GM19452 (cell line): Measurements from ENCODE around the gene RITA1.

Experiments used
- ATAC-seq: cut with Tn5 transposase; IDR thresholded peaks from one replicate; pipeline ENCODE4 v1.9.1; 2021; ENCODE audit not compliant: unreplicated experiment

The RITA1 gene

GRCh38 chr12:113227686-113228391 is 42.3 kb downstream of the RITA1 start:
- ATAC-seq: no peak

GRCh38 chr12:113228394-113229028 is 43.0 kb downstream of the RITA1 start:
- no peak for ATAC-seq

GRCh38 chr12:113230315-113231234 is 45.1 kb downstream of the RITA1 start:
- ATAC-seq: peak; percentile 12

- ATAC-seq: no peak
Observed at GRCh38 chr12:113231235-113232088, 45.9 kb downstream of the RITA1 start.

- ATAC-seq: no peak
Observed at GRCh38 chr12:113232089-113232839, 46.7 kb downstream of the RITA1 start.

DNA sequence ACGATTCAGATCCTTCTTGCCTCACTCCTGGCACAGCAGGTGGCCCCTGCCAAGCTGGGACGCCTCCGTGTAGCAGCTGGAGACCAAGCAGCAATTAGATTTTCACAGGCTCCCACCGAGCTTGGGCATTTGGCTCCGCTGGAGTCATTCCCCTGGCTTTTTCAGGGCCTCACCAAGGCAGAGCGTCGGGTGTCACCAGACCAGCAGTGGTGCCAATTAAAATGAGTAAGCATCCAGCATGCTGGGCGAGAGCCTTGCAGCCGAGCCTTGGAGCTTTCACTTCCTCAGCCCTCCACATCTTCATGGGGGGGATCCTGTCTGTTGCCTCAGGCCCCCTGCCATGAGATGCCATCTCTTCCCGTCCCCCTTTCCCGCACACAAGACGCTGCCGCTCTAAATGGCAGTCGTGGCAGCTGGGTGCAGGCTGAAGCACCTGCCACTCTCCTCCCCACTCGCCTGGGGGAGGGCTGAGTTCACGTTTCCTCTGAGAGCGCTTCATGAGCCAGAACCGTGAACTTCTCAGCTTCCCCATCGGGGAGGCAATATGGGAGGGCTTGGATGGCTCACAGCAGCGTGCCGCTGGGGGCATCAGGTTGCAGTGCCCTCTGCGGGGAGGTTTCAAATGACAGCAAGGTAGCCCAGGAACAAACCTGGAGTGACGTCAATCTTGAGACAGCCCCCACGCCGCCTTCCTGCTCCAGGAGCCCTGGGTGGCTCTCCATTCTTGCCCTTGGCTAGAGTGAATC is 47.5 kb downstream of the RITA1 start:
- peak; percentile 56 for ATAC-seq

- no peak for ATAC-seq
Observed at GRCh38 chr12:113233967-113234366, 48.4 kb downstream of the RITA1 start.

DNA sequence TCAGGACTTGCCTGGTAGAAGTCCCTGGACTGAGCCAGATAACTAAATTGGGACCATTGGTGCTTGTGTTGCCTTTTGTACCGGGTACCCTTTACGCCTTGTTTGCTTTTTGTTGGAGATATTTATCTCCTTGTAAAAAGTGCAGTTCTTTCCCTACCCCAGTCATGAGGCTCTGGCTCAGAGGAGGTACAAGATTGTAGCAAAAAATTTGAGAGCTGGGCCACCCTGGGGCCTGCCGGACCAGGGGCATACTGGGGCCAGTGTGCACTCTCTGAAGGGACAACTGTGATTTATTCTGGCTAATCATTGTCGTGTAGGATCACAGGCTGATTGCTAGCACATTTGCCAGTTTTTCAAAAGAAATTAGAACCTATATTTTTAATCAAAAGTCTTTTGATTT is 49.0 kb downstream of the RITA1 start:
- no peak for ATAC-seq

GRCh38 chr12:113235976-113236375 is 50.5 kb downstream of the RITA1 start:
- ATAC-seq: no peak

- no peak for ATAC-seq
Observed at GRCh38 chr12:113236539-113237399, 51.2 kb downstream of the RITA1 start.

DNA sequence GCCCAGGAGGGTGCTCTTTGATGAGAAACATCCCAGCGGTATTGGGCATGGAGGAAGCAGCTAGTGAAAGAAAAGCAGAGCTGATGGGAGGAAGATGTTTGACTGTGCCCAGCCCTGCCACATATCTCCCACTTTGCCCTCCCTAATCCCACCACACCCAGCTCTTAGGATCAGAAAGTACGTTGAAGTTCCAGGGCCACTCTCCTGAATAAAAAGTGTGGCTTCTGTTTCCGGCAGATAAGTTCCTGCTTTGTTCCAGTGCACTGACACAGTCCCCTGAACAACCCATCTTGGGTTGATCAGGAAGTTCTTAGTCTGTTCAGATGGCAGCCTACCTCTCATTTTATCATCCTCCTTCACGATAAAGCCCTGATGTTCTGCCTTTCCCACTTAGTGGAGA is 52.2 kb downstream of the RITA1 start:
- ATAC-seq: no peak

GRCh38 chr12:113238309-113238708 is 52.8 kb downstream of the RITA1 start:
- no peak for ATAC-seq

GRCh38 chr12:113239288-113239771 is 53.8 kb downstream of the RITA1 start:
- ATAC-seq: no peak

GRCh38 chr12:113239811-113240331 is 54.4 kb downstream of the RITA1 start:
- ATAC-seq: no peak

- ATAC-seq: peak; percentile 73
Observed at GRCh38 chr12:113240395-113240794, 54.9 kb downstream of the RITA1 start.

DNA sequence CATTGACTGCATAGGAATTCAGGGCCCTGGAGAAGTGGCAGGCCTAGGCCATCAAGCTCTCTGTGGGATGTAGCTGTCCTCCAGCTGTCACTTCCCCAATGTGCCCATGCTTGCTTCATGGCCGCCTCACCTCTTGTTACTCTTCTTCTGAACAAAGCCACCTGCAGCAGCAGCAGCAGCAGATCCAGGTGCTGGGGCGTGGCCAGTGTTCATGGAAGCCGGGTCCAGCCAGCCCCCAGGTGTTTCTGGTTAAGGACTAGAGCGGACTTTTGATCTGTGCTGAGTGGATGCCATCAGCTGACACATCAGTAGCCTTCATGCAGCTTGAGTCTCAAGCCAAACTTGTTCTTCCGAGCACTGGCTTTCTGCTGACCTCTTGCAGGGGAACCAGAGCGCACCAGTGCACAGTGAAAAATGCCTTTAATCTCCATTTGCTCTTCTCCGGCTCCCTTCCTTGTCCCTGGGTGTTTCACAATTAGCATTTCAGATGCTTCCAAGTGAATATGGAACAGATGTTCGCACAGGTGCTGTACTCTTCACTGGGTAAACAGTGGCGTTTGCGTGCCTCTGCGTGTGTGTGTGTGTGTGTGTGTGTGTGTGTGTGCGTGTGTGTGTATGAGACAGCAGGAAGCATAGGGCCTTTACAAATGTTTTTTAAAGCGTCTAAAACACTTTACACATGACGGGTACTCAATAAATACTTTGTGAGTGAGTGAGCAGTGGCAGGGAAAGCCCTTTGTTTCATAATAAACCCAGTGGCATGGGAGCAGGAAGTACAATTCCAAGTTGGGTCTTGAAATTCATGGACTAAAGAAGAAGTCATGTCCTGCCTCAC is 55.9 kb downstream of the RITA1 start:
- ATAC-seq: no peak
